HPDE6-E6E7 (cell line): ENCODE results near the gene DHTKD1.
"Not testable (repeated sequence)": the region's sequence is repeated elsewhere in the genome, so short reads cannot be mapped to it uniquely, and the experiment has no call there.

Experiments used
- DNase-seq: peaks from one replicate; pipeline ENCODE4 v3.0.0; 2011; ENCODE audit warnings: missing footprints; ENCODE audit errors: extremely low spot score

The DHTKD1 gene

GRCh38 chr10:12062754-12063482, 5.8 kb upstream of the DHTKD1 start:
- no peak for DNase-seq

- DNase-seq: no peak
Observed at GRCh38 chr10:12063483-12063818, 5.3 kb upstream of the DHTKD1 start.

GRCh38 chr10:12067336-12067735, 1.4 kb upstream of the DHTKD1 start:
- peak; percentile 16 for DNase-seq

GRCh38 chr10:12071441-12071840, 2.7 kb downstream of the DHTKD1 start:
- DNase-seq: not testable (repeated sequence)

- DNase-seq: no peak
Observed at GRCh38 chr10:12073526-12073925, 4.8 kb downstream of the DHTKD1 start.

- no peak for DNase-seq
Observed at GRCh38 chr10:12077580-12078180, 8.9 kb downstream of the DHTKD1 start.

GRCh38 chr10:12081470-12081869, 12.7 kb downstream of the DHTKD1 start:
- DNase-seq: no peak

GRCh38 chr10:12081879-12082557, 13.3 kb downstream of the DHTKD1 start:
- DNase-seq: no peak

- no peak for DNase-seq
Observed at GRCh38 chr10:12088919-12089318, 20.2 kb downstream of the DHTKD1 start.

GRCh38 chr10:12091421-12091820, 22.7 kb downstream of the DHTKD1 start:
- no peak for DNase-seq

GRCh38 chr10:12097361-12097760, 28.6 kb downstream of the DHTKD1 start:
- not testable (repeated sequence) for DNase-seq

- DNase-seq: peak; percentile 12
Observed at GRCh38 chr10:12097791-12098190, 29.0 kb downstream of the DHTKD1 start.

- no peak for DNase-seq
Observed at GRCh38 chr10:12098966-12099365, 30.2 kb downstream of the DHTKD1 start.

- DNase-seq: no peak
Observed at GRCh38 chr10:12103802-12104201, 35.0 kb downstream of the DHTKD1 start.

GRCh38 chr10:12107781-12108180, 39.0 kb downstream of the DHTKD1 start:
- DNase-seq: no peak

GRCh38 chr10:12109286-12109685, 40.5 kb downstream of the DHTKD1 start:
- DNase-seq: no peak

GRCh38 chr10:12111528-12111927, 42.8 kb downstream of the DHTKD1 start:
- no peak for DNase-seq

- no peak for DNase-seq
Observed at GRCh38 chr10:12113627-12114026, 44.9 kb downstream of the DHTKD1 start.

- DNase-seq: no peak
Observed at GRCh38 chr10:12121673-12122072, 52.9 kb downstream of the DHTKD1 start.

GRCh38 chr10:12129222-12130111, 60.7 kb downstream of the DHTKD1 start, which contains the start of gene SEC61A2:
Gene SEC61A2 (plus strand): TSS chr10:12129677. CDS start chr10:12129788, 111 bp downstream.
- peak; percentile 77 for DNase-seq

- peak; percentile 10 for DNase-seq
Observed at GRCh38 chr10:12130237-12130872, 61.6 kb downstream of the DHTKD1 start.
